Breast epithelium (tissue), 4 donors: ENCODE data around the gene SLC66A1. TPM values are rescaled to one million over a fixed set of nuclear protein-coding genes. Genes with fewer than 3 reads are reported as not detected.

ENCODE experiments used
- DNase-seq, 2 donors: peaks; one replicate each; pipeline ENCODE4 v3.0.0-alpha.2; 2019; ENCODE audit warnings: low spot score in 2 of 2
- H3K27ac ChIP-seq, 2 donors: fragments of 200-600 bp; sonication (generic) in 1 of 2; one replicate each; pipeline ENCODE4 v1.5.1; 2016 to 2019; ENCODE audit warnings: mild to moderate bottlenecking in 1 of 2
- H3K27me3 ChIP-seq, 2 donors: fragments of 200-600 bp; sonication (generic) in 1 of 2; one replicate each; pipeline versions ENCODE4 v1.5.1 to v1.6.0; 2017 to 2019; ENCODE audit warnings: control low read depth in 1 of 2, mild to moderate bottlenecking in 1 of 2
- H3K36me3 ChIP-seq: fragments of 200-600 bp; one replicate; pipeline ENCODE4 v1.5.1; 2019
- H3K4me1 ChIP-seq, 2 donors: fragments of 200-600 bp; sonication (generic); one replicate each; pipeline ENCODE4 v1.5.1; 2016 to 2019; ENCODE audit warnings: control low read depth in 1 of 2
- H3K4me3 ChIP-seq, 3 donors: fragments of 200-600 bp; sonication (generic); 1 replicate in 2 of 3; 2 replicates in 1 of 3; pipeline ENCODE4 v1.5.1; 2016 to 2019; ENCODE audit warnings: mild to moderate bottlenecking in 3 of 3, moderate library complexity in 2 of 3
- H3K9me3 ChIP-seq, 2 donors: fragments of 200-600 bp; sonication (generic) in 1 of 2; one replicate each; pipeline ENCODE4 v1.5.1; 2016 to 2019; ENCODE audit warnings: control low read depth in 1 of 2
- CTCF ChIP-seq, 3 donors: fragments of 450-650 bp; IDR thresholded peaks; one replicate each; pipeline ENCODE4 v1.5.1; 2016 to 2017; ENCODE audit warnings: antibody characterized with exemption in 3 of 3, mild to moderate bottlenecking in 3 of 3, moderate library complexity in 3 of 3
- POLR2A ChIP-seq: fragments of 450-650 bp; IDR thresholded peaks from one replicate; pipeline ENCODE4 v1.6.1; 2016; ENCODE audit warnings: antibody characterized with exemption, mild to moderate bottlenecking, moderate library complexity
- POLR2AphosphoS5 ChIP-seq, 3 donors: sonication (generic); formaldehyde crosslinking; IDR thresholded peaks; one replicate each; pipeline ENCODE4 v1.6.1; 2017; ENCODE audit warnings: antibody characterized with exemption in 3 of 3
- intact Hi-C: fragments of 100-400 bp; cut with DNase I; formaldehyde crosslinking; loops from one replicate; pipeline ENCODE4 v1.15.1; 2023; ENCODE audit warnings: low total_unique reads
- total RNA-seq, 3 donors: library from RNA; depleted of rRNA; stranded (reverse); fragments of >200 nt; gene quantifications; one replicate each; pipeline ENCODE4 v1.1.0, GENCODE V29; 2016

The SLC66A1 gene
- total RNA-seq, 3 donors from 2014 or later, result 6.2 to 13.9 (median 13.1) TPM

- intact Hi-C loops, result loop anchor here (10.0 kb wide), 1 partner anchor 239 kb away; no protein-coding TSS in a partner anchor
- Histone ChIP-seq H3K9me3 (no peaks in the 10 kb centered on the region), H3K36me3 (no peaks in the 10 kb centered on the region), H3K4me1 (no peaks in the 10 kb centered on the region), H3K27ac (no peak overlapping the region), H3K4me3 (no peak overlapping the region), H3K27me3 (no peaks in the 10 kb centered on the region)
- DNase-seq, result no peak
- TF ChIP-seq POLR2AphosphoS5 (IDR thresholded peaks at IDR 0.05) (no peak), CTCF (IDR thresholded peaks at IDR 0.05) (no peak), POLR2A (no peak)
Measured at GRCh38 chr1:19333587-19334354, 21.6 kb downstream of the SLC66A1 start.

DNA sequence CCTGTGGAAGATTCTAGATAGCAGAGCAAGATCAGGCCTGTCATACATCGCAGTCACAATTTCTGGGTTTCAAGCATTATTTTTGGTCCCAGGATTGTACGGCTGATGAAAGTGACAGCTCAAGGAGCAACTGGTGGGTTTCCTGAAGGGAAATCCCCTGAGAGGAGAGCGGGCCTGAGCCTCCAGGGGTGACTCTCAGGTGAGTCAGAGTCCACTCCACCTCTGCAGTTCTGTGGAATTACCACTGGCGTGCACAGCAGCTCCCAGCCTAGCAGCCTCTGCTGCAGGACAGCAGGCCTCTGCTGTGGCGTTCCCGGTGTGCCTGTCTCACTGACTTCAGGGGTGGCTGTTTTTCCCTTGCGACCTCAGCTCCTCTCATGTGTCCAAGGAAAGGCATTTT is 24.4 kb downstream of the SLC66A1 start:
- Histone ChIP-seq H3K27me3 (no peaks in the 10 kb centered on the region), H3K9me3 (no peaks in the 10 kb centered on the region), H3K36me3 (no peaks in the 10 kb centered on the region), H3K27ac (no peak overlapping the region), H3K4me3 (no peak overlapping the region), H3K4me1 (peaks cover 1 to 2% of the 10 kb centered on the region in 2 donors)
- intact Hi-C loops, result loop anchor here (10.0 kb wide), 1 partner anchor 242 kb away; no protein-coding TSS in a partner anchor
- no peak for DNase-seq
- TF ChIP-seq POLR2A (no peak), CTCF (IDR thresholded peaks at IDR 0.05) (no peak), POLR2AphosphoS5 (IDR thresholded peaks at IDR 0.05) (no peak)

- Histone ChIP-seq H3K27me3 (no peaks in the 10 kb centered on the region), H3K27ac (no peak overlapping the region), H3K9me3 (no peaks in the 10 kb centered on the region), H3K4me1 (peaks cover 4 to 6% of the 10 kb centered on the region in 2 donors), H3K36me3 (no peaks in the 10 kb centered on the region), H3K4me3 (no peak overlapping the region)
- intact Hi-C loops, result loop anchor here (10.0 kb wide), 1 partner anchor 242 kb away; no protein-coding TSS in a partner anchor
- DNase-seq, result no peak
- TF ChIP-seq CTCF (IDR thresholded peaks at IDR 0.05), result no peak
- no peak for TF ChIP-seq POLR2AphosphoS5 (IDR thresholded peaks at IDR 0.05)
- TF ChIP-seq POLR2A, result no peak
Measured at GRCh38 chr1:19337289-19337688, 25.2 kb downstream of the SLC66A1 start.

GRCh38 chr1:19338323-19338762 is 26.2 kb downstream of the SLC66A1 start:
- H3K4me3 ChIP-seq, result peak overlapping the region in 2 of 3 donors; percentile 15 to 25
- H3K9me3 ChIP-seq, result no peaks in the 10 kb centered on the region
- H3K4me1 ChIP-seq, result peaks cover 4 to 6% of the 10 kb centered on the region in 2 donors
- no peaks in the 10 kb centered on the region for H3K36me3 ChIP-seq
- peak in 1 of 3 donors; percentile 24 for TF ChIP-seq POLR2AphosphoS5 (IDR thresholded peaks at IDR 0.05)
- peak; percentile 38 to 79 (median 55) for TF ChIP-seq CTCF (IDR thresholded peaks at IDR 0.05)
- TF ChIP-seq POLR2A, result no peak
- H3K27ac ChIP-seq, result peak overlapping the region in 1 of 2 donors; percentile 35
- peak; percentile 59 to 86 for DNase-seq
- H3K27me3 ChIP-seq, result no peaks in the 10 kb centered on the region
- intact Hi-C loops, result loop anchor here (10.0 kb wide), 1 partner anchor 244 kb away; no protein-coding TSS in a partner anchor
